ENCODE results near the gene RFK.
"Not testable (repeated sequence)": the region's sequence is repeated elsewhere in the genome, so short reads cannot be mapped to it uniquely, and the experiment has no call there.

RFK gene

GRCh38 chr9:76394195-76394959 lies at the start of gene RFK:
TSS of gene RFK (minus strand) at chr9:76394426. CDS start at chr9:76394171, 255 bp downstream.
- DNase-seq (ENCODE audit: low read depth in 2 of 2): peak; percentile 82 to 87

GRCh38 chr9:76443887-76444286 lies 49.7 kb upstream of the RFK start:
- DNase-seq (ENCODE audit: low read depth in 2 of 2): no peak

- DNase-seq (ENCODE audit: low read depth in 2 of 2): no peak
Observed at GRCh38 chr9:76441551-76442322, 47.5 kb upstream of the RFK start.

GRCh38 chr9:76438841-76439588 lies 44.8 kb upstream of the RFK start:
- no peak for DNase-seq (ENCODE audit: low read depth in 2 of 2)

GRCh38 chr9:76437017-76437699 lies 42.9 kb upstream of the RFK start:
- not testable (repeated sequence) for DNase-seq (ENCODE audit: low read depth in 2 of 2)

- DNase-seq (ENCODE audit: low read depth in 2 of 2): not testable (repeated sequence)
Observed at GRCh38 chr9:76434897-76435296, 40.7 kb upstream of the RFK start.

GRCh38 chr9:76433836-76434235 lies 39.6 kb upstream of the RFK start:
- no peak for DNase-seq (ENCODE audit: low read depth in 2 of 2)

- no peak for DNase-seq (ENCODE audit: low read depth in 2 of 2)
Observed at GRCh38 chr9:76433406-76433805, 39.2 kb upstream of the RFK start.

GRCh38 chr9:76431601-76432000 lies 37.4 kb upstream of the RFK start:
- no peak for DNase-seq (ENCODE audit: low read depth in 2 of 2)

- DNase-seq (ENCODE audit: low read depth in 2 of 2): no peak
Observed at GRCh38 chr9:76426807-76427419, 32.7 kb upstream of the RFK start.

- no peak for DNase-seq (ENCODE audit: low read depth in 2 of 2)
Observed at GRCh38 chr9:76425677-76426453, 31.6 kb upstream of the RFK start.

GRCh38 chr9:76424491-76424890 lies 30.3 kb upstream of the RFK start:
- DNase-seq (ENCODE audit: low read depth in 2 of 2): no peak

- DNase-seq (ENCODE audit: low read depth in 2 of 2): no peak
Observed at GRCh38 chr9:76423216-76424177, 29.3 kb upstream of the RFK start.

- no peak for DNase-seq (ENCODE audit: low read depth in 2 of 2)
Observed at GRCh38 chr9:76419782-76420380, 25.7 kb upstream of the RFK start.

GRCh38 chr9:76417394-76417793 lies 23.2 kb upstream of the RFK start:
- no peak for DNase-seq (ENCODE audit: low read depth in 2 of 2)

- DNase-seq (ENCODE audit: low read depth in 2 of 2): no peak
Observed at GRCh38 chr9:76415731-76416130, 21.5 kb upstream of the RFK start.

GRCh38 chr9:76415154-76415553 lies 20.9 kb upstream of the RFK start:
- DNase-seq (ENCODE audit: low read depth in 2 of 2): no peak

- DNase-seq (ENCODE audit: low read depth in 2 of 2): no peak
Observed at GRCh38 chr9:76414661-76415060, 20.4 kb upstream of the RFK start.

GRCh38 chr9:76413658-76414057 lies 19.4 kb upstream of the RFK start:
- DNase-seq (ENCODE audit: low read depth in 2 of 2): no peak
